Caco-2 (cell line): ENCODE results near the gene PNPLA1. TPM values are rescaled to one million over a fixed set of nuclear protein-coding genes. Genes with fewer than 3 reads are reported as not detected.
A peak's percentile ranks its signal among the peaks of the same experiment; 100 is the strongest.

Experiments used
- BruUV-seq: library from RNA; stranded (reverse); fragments of 400-500 nt; replicated peaks from 2 replicates; lab custom pipeline; 2021; lab: Mats Ljungman, UMichigan
- CTCF ChIA-PET: fragments of 300-600 bp; sonication (Branson Sonifier 250); formaldehyde crosslinking; loops from one replicate; lab custom pipeline; 2022; ENCODE audit warnings: antibody characterized with exemption; lab: Charles Lee
- POLR2A ChIA-PET: fragments of 300-600 bp; sonication (Branson Sonifier 250); formaldehyde crosslinking; loops from one replicate; lab custom pipeline; 2022; ENCODE audit warnings: antibody characterized with exemption; lab: Charles Lee
- DNase-seq, 2 experiments: peaks; one replicate each; pipeline versions ENCODE4 v3.0.0 to v3.0.0-alpha.2; 2020 to 2022
- H3K27me3 ChIP-seq: replicated peaks from 2 replicates; pipeline ENCODE4 v1.6.0; 2011; ENCODE audit warnings: low read length; ENCODE audit not compliant: control insufficient read depth, insufficient read depth
- H3K36me3 ChIP-seq: 2 replicates; pipeline ENCODE4 v1.5.1; 2011; ENCODE audit warnings: low read length; ENCODE audit not compliant: control insufficient read depth, insufficient read depth
- H3K4me1 ChIP-seq: fragments of 250-450 bp; sonication (Bioruptor Pico); 2 replicates; pipeline ENCODE4 v1.5.1; 2020; ENCODE audit warnings: mild to moderate bottlenecking
- H3K4me3 ChIP-seq: 2 replicates; pipeline ENCODE4 v1.5.1; 2011; ENCODE audit warnings: low read depth, mild to moderate bottlenecking, control low read depth, low read length
- H3K9me3 ChIP-seq: fragments of 250-450 bp; sonication (Bioruptor Pico); 2 replicates; pipeline ENCODE4 v1.5.1; 2020; ENCODE audit warnings: mild to moderate bottlenecking, moderate library complexity
- H3K27ac Mint-ChIP-seq: one replicate; pipeline ENCODE4 v1.8.0; 2022; ENCODE audit warnings: mixed read lengths; ENCODE audit not compliant: unreplicated experiment
- H3K27me3 Mint-ChIP-seq: one replicate; pipeline ENCODE4 v1.8.0; 2022; ENCODE audit warnings: mixed read lengths; ENCODE audit not compliant: insufficient read depth, unreplicated experiment
- H3K36me3 Mint-ChIP-seq: one replicate; pipeline ENCODE4 v1.8.0; 2022; ENCODE audit warnings: mild to moderate bottlenecking, mixed read lengths; ENCODE audit not compliant: insufficient read depth, unreplicated experiment
- H3K4me1 Mint-ChIP-seq: one replicate; pipeline ENCODE4 v1.8.0; 2022; ENCODE audit warnings: low read depth, mixed read lengths; ENCODE audit not compliant: unreplicated experiment
- H3K4me3 Mint-ChIP-seq: one replicate; pipeline ENCODE4 v1.8.0; 2022; ENCODE audit warnings: mild to moderate bottlenecking, moderate library complexity, mixed read lengths; ENCODE audit not compliant: unreplicated experiment
- H3K9me3 Mint-ChIP-seq: one replicate; pipeline ENCODE4 v1.8.0; 2022; ENCODE audit warnings: mixed read lengths; ENCODE audit not compliant: unreplicated experiment
- CTCF ChIP-seq, 2 experiments: fragments of 200-600 bp in 1 of 2; IDR thresholded peaks; 1 replicate in 1 of 2; 2 replicates in 1 of 2; pipeline versions ENCODE4 v1.5.1 to v1.8.0; 2011 to 2022; ENCODE audit warnings: antibody characterized with exemption in 1 of 2, control low read depth in 1 of 2, inconsistent platforms in 1 of 2, low read depth in 1 of 2, low read length in 1 of 2, mild to moderate bottlenecking in 1 of 2, moderate library complexity in 1 of 2; ENCODE audit not compliant: insufficient read depth in 1 of 2, severe bottlenecking in 1 of 2, unreplicated experiment in 1 of 2
- intact Hi-C: fragments of 100-400 bp; cut with micrococcal nuclease; formaldehyde crosslinking; loops from one replicate; pipeline ENCODE4 v1.10.0; 2022; ENCODE audit not compliant: unreplicated experiment
- total RNA-seq: library from RNA; stranded (reverse); gene quantifications from 2 replicates; pipeline ENCODE4 v1.2.3, GENCODE V29; 2022

Gene PNPLA1
- total RNA-seq, 1 experiment from 2014 or later = 0.25 TPM

DNA sequence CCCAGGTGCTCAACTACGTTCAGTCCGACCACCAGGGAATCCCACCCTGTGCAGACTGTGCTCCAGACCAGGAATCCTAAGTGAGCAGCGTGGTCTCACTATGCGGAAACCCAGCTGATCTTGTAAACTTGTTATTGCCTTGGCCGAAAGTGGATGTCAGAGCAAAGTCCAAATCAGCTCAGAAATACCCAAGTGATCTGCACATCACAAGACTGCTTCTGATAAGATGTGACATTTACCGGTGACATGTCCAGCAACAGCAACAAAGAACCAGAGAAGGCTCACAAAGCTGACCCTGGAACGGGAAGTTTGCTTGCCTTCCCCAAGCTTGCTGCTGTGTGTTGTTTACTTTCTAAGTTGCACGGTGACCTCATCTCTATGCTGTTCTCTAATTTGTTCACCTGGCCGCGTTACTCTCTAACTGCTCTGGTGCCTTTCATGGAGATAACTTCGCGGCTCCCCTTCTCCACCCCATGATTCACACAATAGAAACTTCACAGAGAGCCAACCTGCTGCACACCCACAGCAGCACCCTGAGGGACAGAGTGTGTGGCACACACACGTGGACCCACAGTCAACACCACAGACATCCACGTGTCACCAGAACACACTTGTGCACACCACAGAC lies 65.1 kb downstream of the PNPLA1 start:
- no TSS peak for BruUV-seq
- Mint-ChIP-seq H3K9me3 (no peaks in the 10 kb centered on the region), H3K27me3 (no peaks in the 10 kb centered on the region), H3K27ac (peak overlapping the region; percentile 82), H3K4me1 (peaks cover 21% of the 10 kb centered on the region), H3K4me3 (peak overlapping the region; percentile 74), H3K36me3 (no peaks in the 10 kb centered on the region)
- CTCF ChIA-PET = interaction anchor here (0.6 to 1.9 kb wide), 7 partner anchors 8 to 734 kb away, joined by 3 to 15 read pairs (median 5); no protein-coding TSS in a partner anchor
- POLR2A ChIA-PET = interaction anchor here (0.6 to 1.1 kb wide), 3 partner anchors 14 to 26 kb away, joined by 3 read pairs; no protein-coding TSS in a partner anchor
- H3K4me3 ChIP-seq = peak overlapping the region; percentile 9; the same call in 1 of the 2 replicates
- DNase-seq = peak; percentile 64 to 76
- TF ChIP-seq CTCF (IDR thresholded peaks at IDR 0.05; ENCODE audit: insufficient read depth in 1 of 2, low read depth in 1 of 2, low read length in 1 of 2, severe bottlenecking in 1 of 2, unreplicated experiment in 1 of 2) = no peak
- no peaks in the 10 kb centered on the region for H3K9me3 ChIP-seq
- no peaks in the 10 kb centered on the region for H3K36me3 ChIP-seq
- H3K4me1 ChIP-seq = peaks cover 31% of the 10 kb centered on the region
- no peaks in the 10 kb centered on the region for H3K27me3 ChIP-seq
- intact Hi-C loops = no loop called here

GRCh38 chr6:36335465-36336207 lies 65.8 kb downstream of the PNPLA1 start:
- peaks cover 21% of the 10 kb centered on the region for H3K4me1 Mint-ChIP-seq
- DNase-seq = no peak
- H3K27me3 ChIP-seq = no peaks in the 10 kb centered on the region
- H3K36me3 ChIP-seq = no peaks in the 10 kb centered on the region
- peaks cover 37% of the 10 kb centered on the region for H3K4me1 ChIP-seq
- intact Hi-C loops = no loop called here
- ChIA-PET CTCF (interaction anchor here (0.6 to 1.9 kb wide), 4 partner anchors 7 to 735 kb away, joined by 3 to 15 read pairs (median 6); no protein-coding TSS in a partner anchor), POLR2A (interaction anchor here (1.1 kb wide), 1 partner anchor 15 kb away, joined by 3 read pairs; no protein-coding TSS in a partner anchor)
- no peak for TF ChIP-seq CTCF (IDR thresholded peaks at IDR 0.05; ENCODE audit: insufficient read depth in 1 of 2, low read depth in 1 of 2, low read length in 1 of 2, severe bottlenecking in 1 of 2, unreplicated experiment in 1 of 2)
- H3K9me3 ChIP-seq = no peaks in the 10 kb centered on the region
- no peaks in the 10 kb centered on the region for H3K36me3 Mint-ChIP-seq
- H3K9me3 Mint-ChIP-seq = no peaks in the 10 kb centered on the region
- no peaks in the 10 kb centered on the region for H3K27me3 Mint-ChIP-seq
- peak overlapping the region; percentile 74 for H3K4me3 Mint-ChIP-seq
- peak overlapping the region; percentile 9 for H3K4me3 ChIP-seq
- TSS peak; percentile 68 for BruUV-seq
- peak overlapping the region; percentile 82 for H3K27ac Mint-ChIP-seq

DNA sequence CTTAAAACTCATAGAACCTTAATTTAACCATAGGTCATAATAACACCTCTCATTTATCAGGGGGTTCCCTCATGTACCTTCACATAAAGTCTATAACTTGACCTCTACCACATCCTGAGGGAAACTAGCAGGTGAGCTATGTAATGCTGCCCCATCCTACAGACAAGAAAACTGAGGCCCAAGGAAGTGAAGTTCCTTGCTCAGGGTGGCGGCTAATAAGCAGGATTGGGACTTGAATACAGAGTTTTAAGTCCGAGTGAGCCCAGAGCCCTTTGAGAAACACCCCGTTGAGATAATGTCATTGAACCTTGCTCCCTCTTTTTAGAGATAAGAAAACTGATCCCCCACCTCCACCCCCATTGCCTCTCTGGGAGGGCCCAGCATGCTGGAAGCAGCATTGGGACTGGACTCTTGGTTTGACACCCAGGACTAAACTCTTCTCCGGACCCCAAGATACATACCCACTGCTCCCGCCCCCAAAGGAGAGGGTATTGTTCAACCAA lies 66.4 kb downstream of the PNPLA1 start:
- Mint-ChIP-seq H3K4me1 (peaks cover 21% of the 10 kb centered on the region), H3K36me3 (no peaks in the 10 kb centered on the region), H3K4me3 (peak overlapping the region; percentile 74), H3K27me3 (no peaks in the 10 kb centered on the region), H3K27ac (no peak overlapping the region), H3K9me3 (no peaks in the 10 kb centered on the region)
- ChIA-PET CTCF (interaction anchor here (1.1 to 1.9 kb wide), 2 partner anchors 24 to 34 kb away, joined by 3 to 15 read pairs; no protein-coding TSS in a partner anchor), POLR2A (no interaction called here)
- H3K36me3 ChIP-seq = no peaks in the 10 kb centered on the region
- H3K9me3 ChIP-seq = no peaks in the 10 kb centered on the region
- TSS peak; percentile 67 for BruUV-seq
- no peak overlapping the region for H3K4me3 ChIP-seq
- peaks cover 43% of the 10 kb centered on the region for H3K4me1 ChIP-seq
- H3K27me3 ChIP-seq = no peaks in the 10 kb centered on the region
- no peak for TF ChIP-seq CTCF (IDR thresholded peaks at IDR 0.05; ENCODE audit: insufficient read depth in 1 of 2, low read depth in 1 of 2, low read length in 1 of 2, severe bottlenecking in 1 of 2, unreplicated experiment in 1 of 2)
- intact Hi-C loops = no loop called here
- DNase-seq = no peak
